Mucosa of stomach (tissue), 1 donor: Measurements from ENCODE around the gene PCED1B.

ENCODE experiments used
- H3K27me3 ChIP-seq: one replicate; pipeline ENCODE4 v1.7.0; 2013; ENCODE audit warnings: mild to moderate bottlenecking, low read length; ENCODE audit not compliant: control insufficient read depth, insufficient read depth
- H3K36me3 ChIP-seq: one replicate; pipeline ENCODE4 v1.7.0; 2013; ENCODE audit warnings: low read length; ENCODE audit not compliant: control insufficient read depth, insufficient read depth
- H3K4me1 ChIP-seq: one replicate; pipeline ENCODE4 v1.7.0; 2013; ENCODE audit warnings: mild to moderate bottlenecking, low read length; ENCODE audit not compliant: control insufficient read depth, insufficient read depth
- H3K4me3 ChIP-seq: one replicate; pipeline ENCODE4 v1.7.0; 2013; ENCODE audit warnings: low read length
- H3K9ac ChIP-seq: one replicate; pipeline ENCODE4 v1.7.0; 2013; ENCODE audit warnings: mild to moderate bottlenecking, low read length, moderate library complexity
- H3K9me3 ChIP-seq: one replicate; pipeline ENCODE4 v1.7.0; 2013; ENCODE audit warnings: mild to moderate bottlenecking, low read length, moderate library complexity; ENCODE audit not compliant: control insufficient read depth
- donor health status: Pancreatic carcinoma.

Gene PCED1B, protein sequence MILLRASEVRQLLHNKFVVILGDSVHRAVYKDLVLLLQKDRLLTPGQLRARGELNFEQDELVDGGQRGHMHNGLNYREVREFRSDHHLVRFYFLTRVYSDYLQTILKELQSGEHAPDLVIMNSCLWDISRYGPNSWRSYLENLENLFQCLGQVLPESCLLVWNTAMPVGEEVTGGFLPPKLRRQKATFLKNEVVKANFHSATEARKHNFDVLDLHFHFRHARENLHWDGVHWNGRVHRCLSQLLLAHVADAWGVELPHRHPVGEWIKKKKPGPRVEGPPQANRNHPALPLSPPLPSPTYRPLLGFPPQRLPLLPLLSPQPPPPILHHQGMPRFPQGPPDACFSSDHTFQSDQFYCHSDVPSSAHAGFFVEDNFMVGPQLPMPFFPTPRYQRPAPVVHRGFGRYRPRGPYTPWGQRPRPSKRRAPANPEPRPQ

DNA sequence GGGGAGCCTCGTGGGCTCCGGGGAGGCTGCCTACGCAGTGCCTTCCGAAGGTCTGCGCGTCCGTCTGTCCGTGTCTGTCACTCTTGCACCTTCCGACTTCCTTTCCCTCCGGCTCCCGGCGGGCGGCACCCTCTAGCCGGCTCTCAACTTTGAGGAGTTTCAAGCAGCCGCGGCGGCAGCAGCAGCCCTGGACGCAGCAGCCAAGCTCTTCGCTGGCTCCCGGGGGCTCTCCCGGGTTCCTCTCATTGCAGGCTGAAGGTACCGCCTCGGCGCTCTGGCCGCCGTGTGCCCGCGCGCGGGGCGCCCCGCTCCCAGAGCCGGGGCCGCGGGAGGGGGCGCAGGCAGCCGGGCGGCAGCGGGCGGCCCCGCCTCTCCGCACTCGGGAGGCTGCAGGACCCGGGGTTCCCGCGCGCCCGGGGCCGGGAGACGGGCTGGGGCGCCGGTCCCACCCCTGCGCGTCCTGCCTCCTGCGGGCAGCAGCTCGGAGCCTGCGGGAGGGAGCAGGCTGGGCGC lies at the start of gene PCED1B, which contains the start of gene AMIGO2:
PCED1B (plus strand) TSS at position 154 of the 513 bp plus-strand sequence. CDS start 155,443 bp downstream, outside the sequence.
AMIGO2 (minus strand) TSS at position 492 of the 513 bp plus-strand sequence. CDS start 957 bp downstream, outside the sequence.
- H3K9me3 ChIP-seq: no peaks in the 10 kb centered on the region
- H3K27me3 ChIP-seq: peaks cover 15% of the 10 kb centered on the region
- H3K4me1 ChIP-seq: peaks cover 15% of the 10 kb centered on the region
- no peaks in the 10 kb centered on the region for H3K36me3 ChIP-seq
- H3K4me3 ChIP-seq: peak within 1 kb of the TSS; percentile 74
- peak within 1 kb of the TSS; percentile 77 for H3K9ac ChIP-seq

GRCh38 chr12:47029903-47030302 lies 49.5 kb upstream of the PCED1B start:
- Histone ChIP-seq H3K9ac (no peak overlapping the region), H3K27me3 (no peaks in the 10 kb centered on the region), H3K4me1 (no peaks in the 10 kb centered on the region), H3K36me3 (no peaks in the 10 kb centered on the region), H3K4me3 (no peak overlapping the region), H3K9me3 (no peaks in the 10 kb centered on the region)

DNA sequence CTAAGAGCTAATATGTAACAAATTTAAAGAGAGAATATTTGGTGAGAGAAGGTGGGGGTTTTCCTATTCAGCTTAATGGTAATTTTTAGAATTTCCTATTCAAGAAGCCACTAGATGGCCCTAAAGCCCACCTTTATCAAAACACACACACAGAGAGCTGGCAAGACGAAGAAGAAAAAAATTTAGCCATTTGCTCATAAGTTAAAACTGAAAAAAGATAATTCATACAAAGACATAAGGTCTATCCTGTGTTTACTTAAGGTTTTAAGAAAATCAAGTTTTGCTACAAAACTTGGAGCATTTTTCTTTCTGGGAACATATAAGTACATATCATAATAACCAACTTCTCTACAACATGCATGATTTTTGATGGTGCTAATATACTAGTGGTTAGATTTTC lies 46.8 kb upstream of the PCED1B start:
- H3K9ac ChIP-seq: no peak overlapping the region
- H3K27me3 ChIP-seq: no peaks in the 10 kb centered on the region
- H3K4me1 ChIP-seq: no peaks in the 10 kb centered on the region
- no peaks in the 10 kb centered on the region for H3K9me3 ChIP-seq
- H3K36me3 ChIP-seq: no peaks in the 10 kb centered on the region
- H3K4me3 ChIP-seq: no peak overlapping the region

DNA sequence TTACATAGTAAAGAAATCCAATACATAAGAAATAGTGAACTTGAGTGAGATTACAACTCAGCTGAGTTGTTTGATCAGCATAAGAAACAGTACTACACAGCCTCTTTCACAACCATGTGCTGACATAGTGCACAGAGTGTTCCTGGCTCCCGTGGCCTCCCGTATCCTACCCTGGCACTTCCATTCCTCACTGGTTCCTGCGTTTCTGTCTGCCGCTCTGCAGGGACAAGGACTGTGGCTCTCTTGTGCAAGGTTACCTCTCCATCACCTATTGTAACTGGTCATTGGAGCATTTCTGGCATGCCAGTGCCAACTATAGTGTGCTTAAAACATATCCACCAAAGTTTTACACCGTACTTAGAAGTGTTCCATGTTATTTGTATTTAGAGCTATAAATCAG lies 46.3 kb upstream of the PCED1B start:
- H3K4me3 ChIP-seq: no peak overlapping the region
- no peaks in the 10 kb centered on the region for H3K9me3 ChIP-seq
- H3K36me3 ChIP-seq: no peaks in the 10 kb centered on the region
- no peaks in the 10 kb centered on the region for H3K4me1 ChIP-seq
- no peak overlapping the region for H3K9ac ChIP-seq
- no peaks in the 10 kb centered on the region for H3K27me3 ChIP-seq

DNA sequence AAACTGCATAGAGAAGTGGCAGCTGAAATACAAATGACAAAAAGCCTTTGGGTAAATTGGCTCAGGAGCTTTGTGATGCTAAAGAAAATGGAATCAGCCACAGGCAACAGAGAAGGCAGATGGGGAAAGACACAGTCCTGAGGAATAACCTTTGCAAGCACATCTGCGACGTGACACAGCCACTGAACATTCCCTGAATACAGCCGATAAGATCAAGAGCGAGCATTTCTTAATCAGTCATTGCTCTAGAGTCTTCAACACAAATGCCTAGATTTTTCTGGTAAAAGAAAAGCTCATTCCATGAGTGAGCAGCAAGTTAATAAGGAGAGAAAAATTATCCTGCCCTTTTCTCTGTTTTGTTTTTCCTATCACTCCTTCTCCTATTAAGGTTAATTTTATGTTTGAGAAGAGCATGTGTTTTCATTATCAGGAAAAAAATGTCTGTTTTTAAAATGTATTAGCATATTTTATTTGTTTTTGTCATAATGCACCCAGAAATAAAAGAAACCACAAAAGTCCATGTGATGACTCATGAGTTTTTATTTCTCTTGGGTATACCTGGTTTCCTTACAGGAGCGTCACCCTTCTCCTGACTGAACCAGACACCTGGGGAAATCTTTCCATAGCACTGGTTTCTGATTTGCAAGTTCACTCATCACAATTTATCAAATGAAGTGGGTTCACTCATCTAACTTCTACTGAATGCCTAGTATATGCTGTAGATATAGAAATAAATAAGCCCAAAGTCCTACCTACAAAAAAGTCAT lies 45.4 kb upstream of the PCED1B start:
- H3K27me3 ChIP-seq: no peaks in the 10 kb centered on the region
- H3K4me3 ChIP-seq: no peak overlapping the region
- no peaks in the 10 kb centered on the region for H3K9me3 ChIP-seq
- H3K36me3 ChIP-seq: no peaks in the 10 kb centered on the region
- no peak overlapping the region for H3K9ac ChIP-seq
- H3K4me1 ChIP-seq: no peaks in the 10 kb centered on the region

- no peak overlapping the region for H3K9ac ChIP-seq
- no peaks in the 10 kb centered on the region for H3K4me1 ChIP-seq
- no peaks in the 10 kb centered on the region for H3K36me3 ChIP-seq
These were observed 44.8 kb upstream of the PCED1B start for GRCh38 chr12:47034661-47035060.

DNA sequence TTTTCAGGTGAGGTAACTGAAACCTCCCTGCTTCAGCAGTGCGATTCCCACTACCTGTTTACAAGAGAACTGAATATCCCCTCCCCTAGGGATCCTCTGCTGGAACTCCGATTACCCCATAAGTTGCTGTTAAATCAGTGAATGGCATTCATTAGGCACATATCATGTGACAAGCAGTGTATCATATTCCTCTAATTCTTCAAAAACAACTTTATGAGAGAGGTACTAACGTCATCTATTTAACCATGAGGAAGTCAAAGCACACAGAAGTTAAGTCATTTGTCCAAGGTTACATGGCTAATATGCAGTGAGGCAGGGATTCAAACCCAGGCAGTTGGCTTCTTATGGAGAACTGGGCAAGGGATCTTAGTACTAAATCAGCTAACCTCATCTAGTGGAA lies 43.9 kb upstream of the PCED1B start:
- H3K9me3 ChIP-seq: no peaks in the 10 kb centered on the region
- H3K4me1 ChIP-seq: no peaks in the 10 kb centered on the region
- no peaks in the 10 kb centered on the region for H3K27me3 ChIP-seq
- H3K9ac ChIP-seq: no peak overlapping the region
- no peaks in the 10 kb centered on the region for H3K36me3 ChIP-seq
- no peak overlapping the region for H3K4me3 ChIP-seq

More at GRCh38 chr12:47034661-47035060, 44.8 kb upstream of the PCED1B start:
- Histone ChIP-seq H3K4me3 (no peak overlapping the region), H3K9me3 (no peaks in the 10 kb centered on the region), H3K27me3 (no peaks in the 10 kb centered on the region)

DNA sequence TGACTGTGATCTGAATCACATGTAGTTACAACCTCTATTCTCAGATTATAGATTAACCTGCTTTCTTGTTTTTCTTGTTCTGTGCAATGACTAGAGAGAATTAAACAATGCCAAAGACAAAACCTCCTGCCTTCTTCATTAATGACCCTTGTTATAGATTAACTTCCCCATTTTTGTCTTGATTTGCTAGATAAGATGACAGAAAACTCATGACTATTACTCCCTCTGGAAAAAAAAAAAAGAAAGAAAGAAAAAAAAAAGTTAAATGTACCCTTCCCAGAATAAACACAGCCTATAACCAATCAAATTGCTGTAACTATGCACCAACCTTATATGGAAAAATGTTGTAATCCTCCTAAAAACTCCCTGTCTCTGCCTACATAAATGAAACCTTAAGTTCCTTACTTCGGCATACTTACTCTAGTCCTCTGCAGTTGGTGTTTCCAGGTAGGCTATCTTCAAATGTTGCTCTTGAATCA lies 41.1 kb upstream of the PCED1B start:
- H3K4me3 ChIP-seq: no peak overlapping the region
- no peak overlapping the region for H3K9ac ChIP-seq
- H3K27me3 ChIP-seq: no peaks in the 10 kb centered on the region
- H3K36me3 ChIP-seq: no peaks in the 10 kb centered on the region
- no peaks in the 10 kb centered on the region for H3K4me1 ChIP-seq
- no peaks in the 10 kb centered on the region for H3K9me3 ChIP-seq

DNA sequence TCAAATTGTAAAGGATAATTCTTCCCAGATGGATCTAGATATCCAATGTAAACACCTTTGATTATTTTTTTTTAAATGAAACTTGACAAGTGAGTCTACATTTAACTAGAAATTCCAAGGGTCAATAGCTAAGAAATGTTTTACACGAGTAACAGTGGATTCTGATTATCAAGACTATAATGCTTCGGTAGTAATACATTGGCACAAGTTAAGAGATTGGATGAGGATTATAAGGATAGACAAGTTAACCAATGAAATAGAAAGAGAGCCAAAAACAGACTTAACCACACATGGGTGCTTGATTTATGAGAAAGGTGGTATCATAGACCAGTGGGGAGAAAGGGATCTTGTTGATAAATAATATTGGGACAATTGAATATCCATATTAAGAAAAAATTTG lies 40.3 kb upstream of the PCED1B start:
- H3K4me1 ChIP-seq: no peaks in the 10 kb centered on the region
- H3K9me3 ChIP-seq: no peaks in the 10 kb centered on the region

DNA sequence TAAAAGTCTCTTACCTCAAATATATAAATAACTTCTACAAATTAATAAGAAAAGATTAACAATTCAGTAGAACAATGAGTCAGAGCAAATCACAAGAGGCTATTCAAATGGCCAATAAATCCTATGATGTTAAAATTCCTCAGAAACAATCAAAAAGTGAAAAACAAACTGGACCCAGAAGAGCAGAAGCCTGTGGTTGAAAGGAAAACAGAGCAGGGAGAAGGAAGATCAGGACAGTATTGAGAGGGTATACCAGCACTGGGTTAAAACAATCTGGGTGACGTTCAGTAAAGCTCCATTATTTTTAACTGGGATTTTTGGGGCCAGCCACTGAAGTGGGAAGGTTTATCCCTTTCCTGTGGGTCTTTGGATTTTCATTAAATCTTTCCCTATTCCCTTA lies 39.7 kb upstream of the PCED1B start:
- H3K36me3 ChIP-seq: no peaks in the 10 kb centered on the region
- H3K9me3 ChIP-seq: no peaks in the 10 kb centered on the region
- H3K27me3 ChIP-seq: no peaks in the 10 kb centered on the region
- no peak overlapping the region for H3K9ac ChIP-seq
- no peak overlapping the region for H3K4me3 ChIP-seq
- H3K4me1 ChIP-seq: no peaks in the 10 kb centered on the region

More for the DNA sequence above, 40.3 kb upstream of the PCED1B start:
- H3K4me3 ChIP-seq: no peak overlapping the region
- no peak overlapping the region for H3K9ac ChIP-seq
- H3K36me3 ChIP-seq: no peaks in the 10 kb centered on the region
- no peaks in the 10 kb centered on the region for H3K27me3 ChIP-seq

- Histone ChIP-seq H3K27me3 (no peaks in the 10 kb centered on the region), H3K9ac (no peak overlapping the region), H3K4me3 (no peak overlapping the region), H3K36me3 (no peaks in the 10 kb centered on the region), H3K4me1 (no peaks in the 10 kb centered on the region), H3K9me3 (no peaks in the 10 kb centered on the region)
These were observed 38.1 kb upstream of the PCED1B start for GRCh38 chr12:47041327-47041726.

DNA sequence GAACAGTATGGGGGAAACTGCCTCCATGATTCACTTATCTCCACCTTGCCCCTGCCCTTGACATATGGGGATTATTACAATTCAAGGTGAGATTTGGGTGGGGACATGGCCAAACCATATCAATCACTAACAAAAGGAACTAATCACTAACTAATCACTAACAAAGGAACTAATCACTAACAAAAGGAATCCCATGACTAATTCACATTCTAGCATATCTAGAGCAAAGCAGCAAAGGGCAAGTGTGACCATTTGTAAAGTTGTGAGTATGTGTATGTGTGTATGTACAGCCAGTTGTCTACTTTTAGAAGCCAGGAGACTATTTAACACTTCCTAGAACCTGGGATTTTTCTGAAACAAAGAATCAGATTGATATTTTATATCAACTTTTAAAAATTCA lies 30.9 kb upstream of the PCED1B start:
- Histone ChIP-seq H3K9me3 (peaks cover 10% of the 10 kb centered on the region), H3K27me3 (no peaks in the 10 kb centered on the region)

More for the DNA sequence above, 30.9 kb upstream of the PCED1B start:
- Histone ChIP-seq H3K4me1 (no peaks in the 10 kb centered on the region), H3K9ac (no peak overlapping the region), H3K36me3 (no peaks in the 10 kb centered on the region), H3K4me3 (no peak overlapping the region)
